B cell (primary cell): ENCODE data around the gene TMEM271. TPM values are rescaled to one million over a fixed set of nuclear protein-coding genes. Genes with fewer than 3 reads are reported as not detected.

Source experiments
- ATAC-seq: fragments of 200-7000 bp; cut with Tn5 transposase; one replicate; pipeline ENCODE4 v1.10.0; 2021; ENCODE audit warnings: low read depth, mild to moderate bottlenecking, moderate number of reproducible peaks, moderate library complexity
- CTCF ChIA-PET: fragments of 350-600 bp; sonication (Branson Sonifier 250); formaldehyde crosslinking; loops from one replicate; lab custom pipeline; 2021; ENCODE audit warnings: antibody characterized with exemption, inconsistent platforms; lab: Charles Lee
- POLR2A ChIA-PET: fragments of 350-600 bp; sonication (Branson Sonifier 250); formaldehyde crosslinking; loops from one replicate; lab custom pipeline; 2021; ENCODE audit warnings: antibody characterized with exemption; lab: Charles Lee
- DNase-seq: peaks from one replicate; pipeline ENCODE4 v3.0.0; 2013
- H2AFZ ChIP-seq: 2 replicates; pipeline ENCODE4 v1.6.1; 2012; ENCODE audit warnings: mild to moderate bottlenecking, low read depth, low read length; ENCODE audit not compliant: insufficient read depth, poor library complexity, severe bottlenecking
- H3K27ac ChIP-seq, 2 donors: 1 replicate in 1 of 2; 2 replicates in 1 of 2; pipeline ENCODE4 v1.5.1; 2012 to 2013; ENCODE audit warnings: low read length in 2 of 2, mild to moderate bottlenecking in 2 of 2, moderate library complexity in 1 of 2
- H3K27me3 ChIP-seq, 4 experiments: fragments of 200-600 bp in 1 of 4; sonication (generic) in 1 of 4; replicated peaks in 1 of 4; 1 replicate in 2 of 4; 2 replicates in 2 of 4; pipeline versions ENCODE4 v1.6.1 to v1.7.0; 2013 to 2016; ENCODE audit warnings: low read length in 3 of 4, mild to moderate bottlenecking in 2 of 4, mixed read lengths in 1 of 4, moderate library complexity in 1 of 4; ENCODE audit not compliant: insufficient read depth in 4 of 4, control insufficient read depth in 3 of 4; ENCODE audit errors: control extremely low read depth in 1 of 4
- H3K36me3 ChIP-seq, 2 experiments: replicated peaks in 1 of 2; 1 replicate in 1 of 2; 2 replicates in 1 of 2; pipeline versions ENCODE4 v1.6.1 to v1.7.1; 2013; ENCODE audit warnings: low read length in 1 of 2; ENCODE audit not compliant: insufficient read depth in 2 of 2, control insufficient read depth in 1 of 2; ENCODE audit errors: control extremely low read depth in 1 of 2, extremely low read depth in 1 of 2
- H3K4me1 ChIP-seq, 2 donors: fragments of 200-600 bp in 1 of 2; sonication (generic) in 1 of 2; 1 replicate in 1 of 2; 2 replicates in 1 of 2; pipeline versions ENCODE4 v1.5.1 to v1.6.1; 2013 to 2017; ENCODE audit warnings: low read length in 2 of 2; ENCODE audit not compliant: control insufficient read depth in 2 of 2, insufficient read depth in 2 of 2
- H3K4me2 ChIP-seq: replicated peaks from 2 replicates; pipeline ENCODE3; 2012; ENCODE audit warnings: mild to moderate bottlenecking, low read depth, low read length; ENCODE audit not compliant: poor library complexity, severe bottlenecking
- H3K4me3 ChIP-seq, 5 experiments: fragments of 200-600 bp in 1 of 5; sonication (generic) in 1 of 5; 1 replicate in 3 of 5; 2 replicates in 2 of 5; pipeline versions ENCODE4 v1.5.1 to v1.7.0; 2011 to 2016; ENCODE audit warnings: low read length in 4 of 5, mild to moderate bottlenecking in 4 of 5, low read depth in 2 of 5, control low read depth in 1 of 5, moderate library complexity in 1 of 5; ENCODE audit not compliant: insufficient read depth in 1 of 5; ENCODE audit errors: control extremely low read depth in 1 of 5, extremely low read depth in 1 of 5
- H3K79me2 ChIP-seq: fragments of 200-600 bp; sonication (generic); one replicate; pipeline ENCODE4 v1.6.0; 2016; ENCODE audit warnings: low read length; ENCODE audit not compliant: control insufficient read depth, insufficient read depth
- H3K9ac ChIP-seq: fragments of 200-600 bp; sonication (generic); 2 replicates; pipeline ENCODE4 v1.6.1; 2017; ENCODE audit warnings: mild to moderate bottlenecking, low read length, moderate library complexity
- H3K9me3 ChIP-seq, 3 donors: one replicate each; pipeline versions ENCODE4 v1.6.1 to v1.7.1; 2013; ENCODE audit warnings: low read length in 2 of 3; ENCODE audit not compliant: control insufficient read depth in 2 of 3, insufficient read depth in 1 of 3; ENCODE audit errors: control extremely low read depth in 1 of 3
- H4K20me1 ChIP-seq: 2 replicates; pipeline ENCODE4 v1.6.0; 2012; ENCODE audit warnings: mild to moderate bottlenecking, low read length; ENCODE audit not compliant: insufficient read depth, control insufficient read depth, poor library complexity, severe bottlenecking
- H3K27ac Mint-ChIP-seq: one replicate; pipeline ENCODE4 v1.8.0; 2021; ENCODE audit warnings: mixed read lengths
- H3K27me3 Mint-ChIP-seq: one replicate; pipeline ENCODE4 v1.8.0; 2021; ENCODE audit warnings: mixed read lengths
- H3K4me1 Mint-ChIP-seq: one replicate; pipeline ENCODE4 v1.8.0; 2021; ENCODE audit warnings: mixed read lengths
- H3K4me3 Mint-ChIP-seq: one replicate; pipeline ENCODE4 v1.8.0; 2021; ENCODE audit warnings: mixed read lengths
- H3K9me3 Mint-ChIP-seq: one replicate; pipeline ENCODE4 v1.8.0; 2022; ENCODE audit warnings: mixed read lengths; ENCODE audit not compliant: insufficient read depth
- CTCF ChIP-seq: fragments of 200-600 bp; IDR thresholded peaks from one replicate; pipeline ENCODE4 v1.8.0; 2022; ENCODE audit warnings: antibody characterized with exemption, mild to moderate bottlenecking
- EZH2 ChIP-seq: IDR thresholded peaks from 2 replicates; pipeline ENCODE4 v1.6.1; 2012; ENCODE audit warnings: borderline replicate concordance, low read depth, mild to moderate bottlenecking, moderate library complexity, low read length; ENCODE audit not compliant: insufficient read depth, poor library complexity, severe bottlenecking
- WGBS: methylation state at CpG from one replicate; pipeline ENCODE4 v1.1.5; 2013; ENCODE audit warnings: missing lambda C conversion rate; ENCODE audit not compliant: insufficient coverage; 5-methylcytosine and 5-hydroxymethylcytosine counted together
- intact Hi-C: fragments of 100-400 bp; cut with micrococcal nuclease; formaldehyde crosslinking; loops from one replicate; pipeline ENCODE4 v1.10.0; 2022
- polyA plus RNA-seq: library from polyadenylated mRNA; depleted of rRNA; stranded (reverse); fragments of >200 nt; gene quantifications from 2 replicates; pipeline ENCODE4 v1.2.3, GENCODE V29; 2012
- total RNA-seq, 2 donors: library from RNA; stranded (reverse); fragments of 120-200 nt in 1 of 2; gene quantifications; 1 replicate in 1 of 2; 2 replicates in 1 of 2; pipeline versions ENCODE4 v1.2.3 to v1.2.4, GENCODE V29; 2013 to 2022

TMEM271 gene
- total and polyA plus RNA-seq, 2 donors (not counting 1 experiment from before 2014, with no cell fraction given) = not detected

- CTCF ChIA-PET = no interaction called here
- no peak overlapping the region for H3K4me2 ChIP-seq
- no peak for DNase-seq
- no peak overlapping the region for H3K27ac ChIP-seq
- H2AFZ ChIP-seq = no peak overlapping the region
- H3K4me3 ChIP-seq = no peak overlapping the region
- 87% methylated on average over 2 of the region's 2 CpGs for WGBS
- Mint-ChIP-seq H3K27me3 (peaks cover 13% of the 10 kb centered on the region), H3K4me3 (no peak overlapping the region), H3K4me1 (no peaks in the 10 kb centered on the region), H3K9me3 (peaks cover 12% of the 10 kb centered on the region), H3K27ac (no peak overlapping the region)
- intact Hi-C loops = no loop called here
- H3K9ac ChIP-seq = no peak overlapping the region
- no peaks in the 10 kb centered on the region for H3K79me2 ChIP-seq
- POLR2A ChIA-PET = no interaction called here
- H4K20me1 ChIP-seq = no peaks in the 10 kb centered on the region
- H3K9me3 ChIP-seq = peaks cover 0 to 21% (median 0%) of the 10 kb centered on the region in 3 donors
- no peaks in the 10 kb centered on the region for H3K4me1 ChIP-seq
- H3K36me3 ChIP-seq = no peaks in the 10 kb centered on the region
- no peak for ATAC-seq
- no peak for TF ChIP-seq EZH2
- TF ChIP-seq CTCF = no peak
- H3K27me3 ChIP-seq = peaks cover 0 to 6% (median 1%) of the 10 kb centered on the region in 4 experiments
Observed at GRCh38 chr4:566508-567295, 9.4 kb downstream of the TMEM271 start.

- WGBS = 96% methylated on average over 7 of the region's 7 CpGs
- POLR2A ChIA-PET = no interaction called here
Observed at GRCh38 chr4:566035-566434, 10.1 kb downstream of the TMEM271 start.

More at GRCh38 chr4:566035-566434, 10.1 kb downstream of the TMEM271 start:
- no peak for DNase-seq
- Mint-ChIP-seq H3K27ac (no peak overlapping the region), H3K27me3 (peaks cover 6% of the 10 kb centered on the region), H3K9me3 (peaks cover 12% of the 10 kb centered on the region), H3K4me1 (no peaks in the 10 kb centered on the region), H3K4me3 (no peak overlapping the region)
- H3K27me3 ChIP-seq = peaks cover 0 to 4% (median 1%) of the 10 kb centered on the region in 4 experiments
- H3K4me2 ChIP-seq = no peak overlapping the region
- CTCF ChIA-PET = no interaction called here
- no peaks in the 10 kb centered on the region for H3K4me1 ChIP-seq
- ATAC-seq = no peak
- H3K9me3 ChIP-seq = peaks cover 0 to 24% (median 0%) of the 10 kb centered on the region in 3 donors
- H3K27ac ChIP-seq = no peak overlapping the region
- no peaks in the 10 kb centered on the region for H3K36me3 ChIP-seq
- H3K79me2 ChIP-seq = no peaks in the 10 kb centered on the region
- no peak overlapping the region for H3K4me3 ChIP-seq
- H2AFZ ChIP-seq = no peak overlapping the region
- no peaks in the 10 kb centered on the region for H4K20me1 ChIP-seq
- intact Hi-C loops = no loop called here
- no peak overlapping the region for H3K9ac ChIP-seq
- TF ChIP-seq EZH2 (no peak), CTCF (no peak)
